IPS DF 19.7 (cell line): ENCODE data around the gene SGPL1.
"Not testable (repeated sequence)": the region's sequence is repeated elsewhere in the genome, so short reads cannot be mapped to it uniquely, and the experiment has no call there.

Experiments used
- DNase-seq: peaks from one replicate; pipeline ENCODE4 v3.0.0-alpha.2; 2013; ENCODE audit warnings: low read depth, low spot score

The SGPL1 gene, protein sequence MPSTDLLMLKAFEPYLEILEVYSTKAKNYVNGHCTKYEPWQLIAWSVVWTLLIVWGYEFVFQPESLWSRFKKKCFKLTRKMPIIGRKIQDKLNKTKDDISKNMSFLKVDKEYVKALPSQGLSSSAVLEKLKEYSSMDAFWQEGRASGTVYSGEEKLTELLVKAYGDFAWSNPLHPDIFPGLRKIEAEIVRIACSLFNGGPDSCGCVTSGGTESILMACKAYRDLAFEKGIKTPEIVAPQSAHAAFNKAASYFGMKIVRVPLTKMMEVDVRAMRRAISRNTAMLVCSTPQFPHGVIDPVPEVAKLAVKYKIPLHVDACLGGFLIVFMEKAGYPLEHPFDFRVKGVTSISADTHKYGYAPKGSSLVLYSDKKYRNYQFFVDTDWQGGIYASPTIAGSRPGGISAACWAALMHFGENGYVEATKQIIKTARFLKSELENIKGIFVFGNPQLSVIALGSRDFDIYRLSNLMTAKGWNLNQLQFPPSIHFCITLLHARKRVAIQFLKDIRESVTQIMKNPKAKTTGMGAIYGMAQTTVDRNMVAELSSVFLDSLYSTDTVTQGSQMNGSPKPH

DNA sequence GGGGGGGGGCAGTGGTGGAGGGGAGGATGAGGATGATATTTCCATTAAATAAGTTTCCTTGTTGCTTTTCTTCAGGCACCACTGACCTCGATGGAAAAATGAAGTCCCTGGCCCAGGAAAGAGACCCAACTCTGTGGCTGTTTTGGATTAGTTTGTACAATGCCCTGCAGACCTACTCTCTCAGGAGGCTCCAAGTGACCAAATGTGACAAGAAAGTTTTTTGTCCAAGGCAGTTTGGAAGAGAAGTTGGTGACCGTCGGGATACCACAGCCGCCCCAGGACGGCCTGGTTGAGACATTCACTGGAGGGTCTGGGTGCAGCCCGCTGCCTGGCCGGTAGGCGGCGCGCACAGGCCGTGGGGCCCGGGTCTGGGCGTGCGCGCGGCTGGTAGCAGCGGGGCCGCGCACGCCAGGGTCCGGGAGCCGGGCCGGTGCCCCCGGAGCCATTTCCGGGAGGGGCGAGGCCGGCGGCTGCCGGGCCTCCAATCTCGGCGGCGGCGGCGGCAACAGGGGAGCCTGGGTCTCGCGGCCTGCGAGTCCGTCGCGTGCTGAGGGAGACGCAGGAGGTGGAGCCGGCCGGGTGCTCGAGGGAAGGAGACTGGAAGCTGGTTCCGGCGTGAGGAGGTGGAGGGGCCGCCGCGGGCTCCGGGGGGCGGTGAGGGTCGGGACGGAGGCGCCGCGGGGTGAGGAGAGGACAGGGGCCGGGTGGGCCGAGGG is at the start of gene SGPL1:
Gene SGPL1, plus strand, starts transcription at position 445 of the 716 bp plus-strand sequence. CDS start 906 bp downstream, outside the sequence.
- no peak for DNase-seq

DNA sequence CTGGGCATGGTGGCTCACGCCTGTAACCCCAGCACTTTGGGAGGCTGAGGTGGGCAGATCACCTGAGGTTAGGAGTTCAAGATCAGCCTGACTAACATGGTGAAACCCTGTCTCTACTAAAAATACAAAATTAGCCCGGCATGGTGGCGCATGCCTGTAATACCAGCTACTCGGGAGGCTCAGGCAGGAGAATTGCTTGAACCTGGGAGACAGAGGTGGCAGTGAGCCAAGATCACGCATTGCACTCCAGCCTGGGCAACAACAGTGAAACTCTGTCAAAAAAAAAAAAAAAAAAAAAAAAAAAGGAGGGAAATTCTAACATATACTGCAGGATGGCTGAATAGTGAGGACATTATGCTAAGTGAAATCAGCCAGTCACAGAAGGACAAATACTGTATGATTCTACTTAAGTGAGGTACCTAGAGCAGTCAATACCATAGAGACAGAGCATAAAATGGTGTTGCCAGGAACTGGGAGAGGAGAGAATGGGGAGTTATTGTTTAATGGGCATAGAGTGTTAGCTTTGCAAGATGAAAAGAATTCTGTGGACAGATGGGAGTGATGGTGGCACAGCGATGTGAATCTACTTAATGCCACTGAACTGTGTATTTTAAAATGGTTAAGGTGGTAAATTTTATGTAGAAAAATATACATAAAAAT is 47.6 kb upstream of the SGPL1 start:
- not testable (repeated sequence) for DNase-seq

DNA sequence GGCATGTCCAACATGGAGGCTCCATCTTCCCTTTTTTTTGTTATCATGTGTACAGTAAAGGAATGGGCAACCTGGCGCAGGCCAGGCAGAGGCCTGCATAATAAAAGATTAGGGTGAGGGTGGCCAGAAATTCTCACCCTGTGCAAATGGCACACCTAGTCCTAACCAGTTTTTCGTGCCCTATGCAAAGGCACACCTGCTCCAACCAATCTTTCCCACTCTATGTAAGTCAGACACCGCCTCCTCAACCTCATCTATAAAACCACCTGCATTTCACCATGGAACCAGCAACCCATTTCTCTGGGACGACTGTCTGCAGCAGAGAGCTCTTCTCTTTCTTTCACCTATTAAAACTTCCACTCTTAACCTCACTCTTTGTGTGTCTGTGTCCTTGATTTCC is 46.6 kb upstream of the SGPL1 start:
- no peak for DNase-seq

DNA sequence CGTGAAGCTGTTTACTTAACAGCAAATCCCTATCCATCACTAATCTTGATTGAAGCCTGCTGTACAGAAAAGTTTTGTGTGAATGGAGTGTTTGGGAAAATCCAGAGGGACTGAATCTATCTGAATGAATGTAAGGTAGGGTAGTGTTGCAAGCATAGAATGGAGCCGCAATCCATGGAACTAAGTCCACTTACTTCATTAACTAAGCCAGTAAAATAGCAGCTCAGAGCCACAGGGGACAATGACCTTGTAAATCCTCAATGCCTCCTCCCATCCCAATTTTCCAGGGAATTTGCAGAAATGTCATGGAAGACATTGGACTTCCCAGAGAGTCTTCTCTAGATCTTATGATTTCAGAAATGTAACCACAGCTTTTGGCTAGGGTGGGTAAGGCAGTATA is 45.7 kb upstream of the SGPL1 start:
- DNase-seq, result no peak

DNA sequence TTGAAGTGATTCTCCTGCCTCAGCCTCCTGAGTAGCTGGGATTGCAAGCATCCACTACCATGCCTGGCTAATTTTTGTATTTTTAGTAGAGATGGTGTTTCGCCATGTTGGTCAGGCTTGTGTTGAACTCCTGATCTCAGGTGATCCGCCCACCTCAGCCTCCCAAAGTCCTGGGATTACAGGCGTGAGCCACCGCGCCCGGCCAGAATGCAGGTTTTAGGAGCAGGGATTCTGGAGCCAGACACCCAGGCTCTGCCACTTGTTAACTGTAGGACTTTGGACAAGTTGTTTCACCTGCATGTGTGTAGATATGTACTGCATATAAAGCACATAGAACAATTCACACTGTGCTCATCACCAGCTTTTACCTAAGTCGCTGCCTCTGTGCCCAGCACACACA is 45.2 kb upstream of the SGPL1 start:
- DNase-seq, result not testable (repeated sequence)

DNA sequence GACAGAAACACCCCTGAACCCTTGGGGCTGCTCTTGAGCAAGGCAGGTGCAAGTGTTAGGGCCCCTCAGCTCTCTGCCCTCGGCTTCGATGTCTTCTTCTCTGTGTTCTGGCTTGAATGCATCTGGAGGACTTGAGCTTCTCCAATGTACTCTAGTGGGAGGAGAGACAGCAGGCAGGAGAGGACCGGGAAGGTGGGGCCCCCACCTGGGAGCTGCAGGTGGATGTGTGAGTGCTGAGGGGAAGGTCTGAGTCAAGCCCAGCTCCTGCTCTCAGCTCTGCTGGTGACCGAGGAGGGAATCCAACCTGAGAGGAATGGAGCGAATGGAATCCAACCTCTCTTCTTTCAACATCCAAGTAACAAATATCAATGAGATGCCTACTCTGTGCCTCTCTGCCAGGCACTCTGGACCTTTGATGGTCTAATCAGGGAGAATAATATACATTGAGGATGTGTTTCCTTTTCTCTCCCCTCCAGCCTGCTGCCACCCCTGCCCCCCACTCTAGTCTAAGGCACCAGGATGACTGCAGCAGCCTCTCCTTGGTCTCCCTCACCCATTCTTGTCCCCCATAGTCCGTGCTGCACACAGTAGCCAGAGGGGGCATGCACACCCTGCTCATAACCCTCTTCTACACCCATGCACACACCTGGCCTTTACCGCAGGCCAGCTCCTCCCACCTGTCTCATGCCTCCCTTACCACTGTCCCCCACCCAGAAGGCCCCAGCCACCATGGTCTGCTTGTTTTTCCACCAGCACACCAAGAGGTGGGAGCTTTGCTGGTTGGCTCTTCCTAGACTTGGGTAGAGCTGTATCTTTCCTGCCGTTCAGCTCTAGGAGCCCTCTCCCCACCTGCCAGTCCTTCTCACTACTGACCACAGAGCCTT is 44.2 kb upstream of the SGPL1 start:
- no peak for DNase-seq

DNA sequence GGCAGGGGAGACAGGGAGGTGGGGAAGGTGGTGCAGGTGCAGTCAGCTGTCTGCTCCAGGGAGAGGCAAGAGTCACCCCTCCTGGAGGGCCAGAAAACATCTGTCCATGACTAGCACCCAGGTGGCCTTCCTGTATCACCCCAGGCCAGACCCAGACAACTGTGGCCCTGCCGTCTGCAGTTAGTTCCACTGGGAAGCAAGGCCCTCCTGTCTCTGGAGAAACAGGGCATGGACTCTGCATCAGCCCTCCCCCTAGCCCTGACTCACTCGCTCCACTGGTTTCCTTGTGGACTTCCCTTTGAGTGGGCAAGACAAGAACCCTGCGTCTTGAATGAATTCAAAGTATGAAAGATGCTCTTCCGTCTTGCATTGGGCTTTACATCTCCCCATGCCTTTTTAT is 43.1 kb upstream of the SGPL1 start:
- no peak for DNase-seq

DNA sequence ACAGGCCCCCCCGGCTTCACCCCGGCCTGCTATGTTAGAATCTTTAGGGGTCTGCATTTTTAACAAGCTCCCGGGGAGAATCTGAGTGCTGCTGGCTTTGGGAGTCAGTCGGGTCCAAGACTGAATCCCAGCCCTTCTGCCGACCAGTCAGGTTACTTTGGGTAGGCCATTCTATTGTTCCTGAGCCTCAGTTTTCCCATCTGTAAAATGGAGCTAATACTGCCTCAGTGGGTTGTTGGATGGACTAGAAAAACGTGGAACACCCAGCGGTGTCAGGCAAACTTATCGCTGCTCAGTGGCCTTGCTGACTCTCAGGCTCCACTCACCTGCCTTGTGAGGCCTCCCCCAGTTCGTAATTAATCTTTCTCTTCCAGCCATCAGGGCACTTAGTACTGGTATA is 42.3 kb upstream of the SGPL1 start:
- no peak for DNase-seq

DNA sequence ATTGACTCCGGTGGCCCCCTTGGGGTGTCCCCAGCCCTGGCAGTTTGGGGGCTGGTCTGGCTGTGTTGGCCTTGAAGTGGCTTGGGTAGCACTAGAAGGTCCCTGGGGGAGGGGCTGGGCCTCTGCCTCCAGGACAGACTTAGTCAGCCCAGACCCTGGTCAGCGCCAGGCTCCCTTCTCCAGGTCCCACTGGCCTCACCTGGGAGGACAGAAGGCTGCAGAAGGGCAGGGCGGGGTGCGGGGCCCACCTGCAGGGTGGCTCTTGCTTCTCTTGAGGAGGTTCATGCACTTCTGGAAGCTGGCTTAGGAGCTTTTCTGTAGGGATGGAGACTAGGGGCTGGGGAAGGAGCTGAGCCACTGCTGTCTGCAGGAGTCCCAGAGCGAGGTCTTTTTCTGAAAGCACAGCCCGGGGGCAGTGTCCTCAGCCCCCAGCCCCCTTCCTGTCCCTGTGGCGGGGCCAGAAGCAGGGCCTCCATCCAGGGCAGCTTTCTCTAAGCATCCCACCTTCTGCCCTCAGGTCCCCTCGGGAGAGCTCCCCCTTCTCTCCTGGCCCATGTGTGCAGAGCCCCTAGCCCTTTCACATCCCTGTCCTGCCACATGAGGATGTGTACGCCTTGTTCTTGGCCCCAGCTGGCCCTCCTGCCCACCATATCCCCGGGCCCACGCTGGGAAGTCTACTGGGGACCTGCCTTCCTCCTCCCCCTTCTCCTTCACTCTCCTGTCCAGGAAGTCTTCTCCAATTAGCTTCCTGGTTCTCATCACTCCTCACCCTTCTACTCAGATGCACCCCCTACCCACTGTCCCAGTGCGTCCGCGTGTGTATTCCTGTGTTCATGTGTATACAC is 41.6 kb upstream of the SGPL1 start:
- no peak for DNase-seq

DNA sequence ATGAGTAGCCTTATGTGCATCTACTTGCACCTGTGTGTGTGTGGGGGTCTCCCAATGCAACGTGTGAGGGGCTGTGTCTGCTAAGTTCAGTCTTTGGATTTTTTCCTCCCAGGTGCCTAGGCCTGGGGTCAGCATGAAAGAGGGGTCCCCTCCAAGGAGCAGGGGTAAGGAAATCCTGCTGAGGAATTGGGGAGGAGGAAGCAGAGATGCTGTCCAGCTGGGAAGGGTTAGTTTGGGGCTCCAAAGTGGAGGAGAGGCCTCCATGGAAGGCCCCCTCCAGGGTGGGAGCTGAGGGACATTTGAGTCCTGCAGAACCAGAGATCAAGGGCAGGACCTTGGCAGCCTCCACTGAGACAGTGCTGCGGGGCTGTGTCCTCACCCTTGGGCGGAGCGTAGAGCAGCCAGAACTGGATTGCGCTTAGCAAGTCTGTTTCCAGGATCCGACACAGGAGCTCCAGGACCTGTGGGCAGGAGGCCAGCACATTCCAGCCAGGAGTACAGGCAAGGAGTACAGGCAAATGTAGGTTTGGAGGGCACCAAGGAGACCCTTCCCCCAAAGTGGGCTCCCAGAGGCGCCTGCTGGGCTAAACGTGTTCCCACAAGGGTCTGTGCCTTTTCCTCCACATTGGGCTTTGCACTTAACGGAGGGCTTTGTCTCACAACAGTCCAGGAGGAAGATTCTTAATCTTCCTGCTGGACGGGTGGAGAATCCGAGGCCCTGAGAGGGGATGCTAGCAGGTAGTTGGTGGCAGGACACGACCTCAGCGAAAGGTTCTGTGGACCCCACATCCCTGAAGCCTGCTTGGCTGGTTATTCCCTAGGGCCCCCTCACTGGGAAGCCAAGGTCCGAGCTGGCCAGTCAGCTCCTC is 40.7 kb upstream of the SGPL1 start:
- DNase-seq, result no peak

DNA sequence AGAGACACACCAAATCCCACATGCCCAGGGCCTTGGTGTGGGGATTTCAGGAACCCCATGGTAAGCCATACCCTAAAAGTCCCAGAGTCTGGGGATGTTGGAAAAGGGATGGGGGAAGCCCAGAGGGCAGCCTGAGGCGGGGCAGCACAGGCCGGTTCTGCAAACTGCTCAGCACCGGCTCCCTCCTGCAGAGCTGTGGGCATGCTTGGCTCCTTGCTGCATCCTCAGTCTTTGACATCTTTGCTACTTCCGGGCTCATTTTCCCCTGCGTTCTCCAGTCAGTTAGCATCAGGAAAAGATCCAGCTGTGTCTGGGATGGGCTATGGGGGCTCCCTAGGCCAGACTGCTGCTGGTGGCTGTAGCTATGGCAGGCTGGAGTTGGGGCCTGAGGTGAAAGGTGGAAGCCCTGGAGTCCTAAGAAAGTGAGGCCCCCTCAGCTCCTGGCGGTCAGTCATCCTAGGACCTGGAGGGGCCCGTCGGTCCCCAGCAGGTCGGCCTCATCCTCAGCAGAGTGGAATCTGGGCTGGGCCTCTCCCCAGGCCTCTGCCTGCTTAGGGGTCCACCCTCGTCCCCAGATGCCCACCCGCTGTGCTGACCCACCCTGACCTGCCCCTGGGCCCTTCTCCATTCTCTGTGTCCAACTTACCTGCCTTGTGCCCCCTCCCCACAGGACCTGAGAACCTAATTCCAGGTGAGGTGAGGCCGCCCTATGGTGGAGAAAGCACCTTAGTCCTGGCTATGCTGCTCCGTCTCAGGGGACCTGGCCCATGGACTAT is 39.9 kb upstream of the SGPL1 start:
- no peak for DNase-seq

DNA sequence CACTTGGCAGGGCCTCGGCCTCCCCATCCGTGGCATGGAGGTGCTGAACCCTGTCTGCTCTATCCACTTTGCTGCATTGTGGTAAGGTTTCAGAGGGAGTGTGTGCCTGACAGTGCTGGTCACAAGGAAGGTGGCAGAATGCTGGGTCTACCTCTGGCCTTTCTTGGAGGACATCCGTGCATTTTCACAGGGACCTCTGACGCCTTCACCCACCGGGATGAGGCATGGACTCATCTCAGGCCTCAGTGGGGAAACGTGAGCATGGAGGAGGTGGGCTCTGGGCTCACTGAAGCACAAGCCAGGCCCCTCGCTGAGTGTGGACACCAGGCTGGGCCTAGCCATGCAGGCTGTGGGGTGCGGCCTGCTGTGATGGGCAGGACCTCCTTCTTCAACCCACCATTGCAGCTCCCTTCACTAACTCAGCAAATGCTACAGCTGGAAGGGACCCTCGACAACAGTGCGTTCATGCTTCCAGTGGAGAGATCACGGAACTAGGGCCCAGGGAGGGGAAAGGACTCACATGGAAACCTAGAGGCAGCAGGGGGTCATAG is 39.2 kb upstream of the SGPL1 start:
- DNase-seq, result no peak

DNA sequence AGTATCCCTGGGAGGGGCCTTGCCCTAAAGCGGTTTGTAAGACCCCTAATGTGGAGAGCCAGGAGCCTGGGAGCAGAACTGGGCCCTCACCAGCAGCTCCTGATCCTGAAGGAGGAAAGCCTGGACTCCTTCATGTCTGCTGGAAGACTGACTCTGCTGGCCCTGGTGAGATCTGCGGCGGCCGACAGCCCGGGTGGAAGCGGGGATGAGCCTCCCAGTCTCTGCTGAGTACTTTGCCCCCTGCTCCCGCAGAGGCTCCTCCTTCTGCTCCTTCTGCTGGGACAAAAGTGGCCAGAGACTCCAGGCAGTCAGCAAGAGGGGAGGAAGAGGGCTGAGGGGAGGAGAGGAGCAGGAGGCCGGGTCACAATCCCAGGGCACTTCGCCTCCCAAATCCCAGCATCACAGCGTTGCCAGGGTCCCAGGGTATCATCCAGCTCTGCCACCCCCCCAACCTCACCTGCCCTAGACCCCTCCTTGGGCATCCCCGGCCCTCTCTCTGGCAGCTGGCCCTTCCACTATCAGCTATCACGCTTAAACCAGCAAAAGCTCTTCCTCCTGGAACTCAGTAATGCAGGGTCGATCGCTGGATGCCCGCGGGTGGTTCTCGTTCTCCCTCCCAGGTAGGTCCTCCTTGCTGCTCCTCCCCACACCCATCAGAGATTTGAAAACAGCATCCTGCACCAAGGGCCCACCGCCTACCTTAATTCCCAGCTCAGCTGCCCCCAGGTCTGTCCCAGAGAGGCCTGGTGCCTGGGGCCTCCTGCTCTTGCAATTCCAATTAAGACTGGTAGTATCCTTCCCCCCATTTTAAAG is 38.5 kb upstream of the SGPL1 start:
- DNase-seq, result no peak

DNA sequence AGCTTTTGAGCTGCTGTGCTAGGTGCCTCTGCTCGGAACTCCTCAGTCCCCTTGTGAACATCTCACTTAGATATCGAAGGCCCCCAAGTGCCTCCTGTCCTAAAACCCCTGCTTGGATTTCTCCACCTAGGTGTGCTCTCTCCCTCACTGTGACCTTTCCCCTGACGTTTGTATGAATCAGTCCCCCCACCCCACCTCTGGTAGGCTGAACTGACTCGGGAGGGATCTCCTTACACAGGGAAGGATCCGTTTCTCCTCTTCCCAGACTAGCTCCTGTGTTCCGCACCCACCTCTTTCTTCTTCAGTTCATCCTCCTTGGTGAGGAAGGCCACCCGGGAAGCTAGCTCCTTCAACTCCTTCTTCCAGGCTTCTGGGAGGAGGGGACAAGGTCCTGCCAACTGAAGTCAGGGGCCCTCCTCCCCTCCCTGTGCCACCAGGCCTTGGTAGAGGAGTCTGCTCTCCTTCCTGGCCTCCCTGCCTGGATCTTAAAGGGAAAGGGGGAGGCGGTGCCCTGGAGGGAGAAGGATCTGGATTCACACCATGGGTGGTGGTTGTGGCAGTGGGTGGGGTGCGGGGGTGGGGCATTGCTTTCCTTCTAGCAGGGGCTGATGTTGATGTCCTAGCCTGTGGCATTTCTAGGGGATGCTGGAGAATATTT is 37.4 kb upstream of the SGPL1 start:
- DNase-seq, result no peak

DNA sequence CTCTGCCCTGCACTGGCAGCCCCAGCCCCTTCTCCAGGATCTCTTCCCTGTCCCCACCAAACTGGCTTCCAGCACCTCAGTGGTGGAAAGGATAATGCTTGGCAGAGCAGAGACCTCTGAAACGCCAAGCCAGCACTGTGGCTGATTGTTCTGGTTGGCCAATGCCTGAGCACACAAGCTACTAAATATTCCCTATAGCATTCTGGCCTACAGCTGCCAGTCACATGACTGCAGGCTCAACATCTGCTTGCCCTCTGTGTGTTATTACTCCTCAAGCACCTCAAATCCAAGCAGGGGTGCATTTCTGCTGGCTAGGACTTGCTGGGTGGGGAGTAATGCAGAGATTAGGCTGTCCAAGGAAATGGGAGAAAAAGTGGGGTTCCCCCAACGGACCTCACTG is 36.7 kb upstream of the SGPL1 start:
- DNase-seq, result no peak

DNA sequence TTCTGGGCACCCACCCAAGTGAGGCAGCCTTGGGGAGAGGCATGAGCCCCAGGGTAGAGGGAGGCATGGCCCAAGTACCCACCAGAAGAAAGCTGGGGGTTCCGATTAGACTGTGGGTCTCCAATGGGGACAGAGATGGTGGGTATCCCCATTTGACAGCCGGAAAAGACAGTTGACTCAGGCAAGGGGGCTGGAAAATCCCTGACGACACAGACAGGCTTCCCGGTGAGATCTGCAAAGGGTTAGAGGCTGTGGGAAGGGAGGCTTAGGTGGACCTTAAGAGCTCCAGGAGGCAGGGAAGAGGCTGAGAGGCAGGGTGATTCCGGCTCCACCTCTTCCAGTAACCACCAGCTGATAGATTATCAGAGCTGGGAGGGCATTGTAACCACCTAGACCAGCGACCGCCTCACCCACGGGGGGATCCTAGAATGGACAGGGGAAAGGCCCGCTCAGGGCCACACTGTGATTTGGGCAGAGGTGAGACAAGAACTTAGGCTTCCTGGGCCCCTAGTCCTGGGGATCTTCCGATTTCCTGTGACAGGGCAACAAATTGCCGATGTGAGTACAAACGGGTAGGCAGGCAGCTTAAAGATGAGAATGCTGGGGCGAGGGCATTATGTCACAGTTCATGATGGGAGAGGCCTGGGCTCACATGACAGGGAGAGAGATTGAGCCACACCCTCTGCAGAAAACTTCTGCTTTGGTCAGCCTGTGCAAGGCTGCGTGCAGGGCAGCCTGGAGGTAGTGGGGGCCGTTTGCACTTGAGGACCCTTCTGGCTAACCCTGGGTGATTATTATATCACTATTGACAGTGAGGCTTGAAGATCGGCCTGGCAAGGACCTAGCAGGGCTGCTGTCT is 36.0 kb upstream of the SGPL1 start:
- DNase-seq, result no peak
